ENCODE data around the gene NXT1.

- TF ChIP-seq CTCF (IDR thresholded peaks at IDR 0.05; ENCODE audit: insufficient read depth, low read depth, low read length) = no peak
- TF ChIP-seq EZH2 (IDR thresholded peaks at IDR 0.05; ENCODE audit: insufficient read depth, low read length) = no peak
Measured at GRCh38 chr20:23391707-23392310, 41.2 kb downstream of the NXT1 start.
